ENCODE results near the gene HLA-E. TPM values are rescaled to one million over a fixed set of nuclear protein-coding genes. Genes with fewer than 3 reads are reported as not detected.
"Not testable (repeated sequence)": the region's sequence is repeated elsewhere in the genome, so short reads cannot be mapped to it uniquely, and the experiment has no call there.

HLA-E gene
- total RNA-seq, 4 donors from 2014 or later: 313 to 404 (median 383) TPM

DNA sequence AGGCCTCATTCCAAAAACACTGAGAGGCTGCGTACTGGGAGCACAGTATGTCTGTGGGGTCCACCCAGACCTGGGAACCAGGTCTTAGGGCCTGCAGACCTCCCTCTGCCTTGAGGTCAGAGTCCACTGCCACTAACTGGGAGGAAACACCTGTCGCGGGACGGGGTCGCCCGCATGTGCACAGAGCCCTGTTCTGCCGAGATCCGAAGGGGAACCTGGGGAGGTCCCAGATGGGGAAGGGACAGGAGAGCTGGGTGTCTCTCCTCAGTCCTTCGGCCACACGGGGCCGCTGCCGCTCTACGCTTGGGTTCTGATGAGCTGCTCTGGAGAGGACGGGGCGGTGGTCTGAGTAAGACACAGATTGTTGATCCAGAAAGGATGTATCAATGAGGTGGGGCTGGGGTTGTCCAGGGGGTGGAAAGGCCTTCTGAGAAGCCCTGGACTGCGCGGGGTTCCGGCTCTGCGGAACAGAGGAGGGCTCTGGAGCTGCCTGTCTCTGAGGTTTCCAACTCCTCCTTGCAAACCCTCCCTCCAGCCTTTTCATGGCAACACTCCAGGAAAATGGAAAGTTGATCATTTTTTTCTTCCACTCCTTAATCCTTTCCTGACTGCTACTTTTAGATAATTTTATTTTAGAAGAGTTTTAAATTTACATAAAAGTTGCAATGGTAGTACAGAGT, 7.2 kb upstream of the HLA-E start:
- H3K4me3 ChIP-seq, H3K36me3 ChIP-seq, H3K27me3 ChIP-seq, H3K4me1 ChIP-seq, H3K27ac ChIP-seq, H3K9me3 ChIP-seq: not testable (repeated sequence)
- TF ChIP-seq, protein P1, sequence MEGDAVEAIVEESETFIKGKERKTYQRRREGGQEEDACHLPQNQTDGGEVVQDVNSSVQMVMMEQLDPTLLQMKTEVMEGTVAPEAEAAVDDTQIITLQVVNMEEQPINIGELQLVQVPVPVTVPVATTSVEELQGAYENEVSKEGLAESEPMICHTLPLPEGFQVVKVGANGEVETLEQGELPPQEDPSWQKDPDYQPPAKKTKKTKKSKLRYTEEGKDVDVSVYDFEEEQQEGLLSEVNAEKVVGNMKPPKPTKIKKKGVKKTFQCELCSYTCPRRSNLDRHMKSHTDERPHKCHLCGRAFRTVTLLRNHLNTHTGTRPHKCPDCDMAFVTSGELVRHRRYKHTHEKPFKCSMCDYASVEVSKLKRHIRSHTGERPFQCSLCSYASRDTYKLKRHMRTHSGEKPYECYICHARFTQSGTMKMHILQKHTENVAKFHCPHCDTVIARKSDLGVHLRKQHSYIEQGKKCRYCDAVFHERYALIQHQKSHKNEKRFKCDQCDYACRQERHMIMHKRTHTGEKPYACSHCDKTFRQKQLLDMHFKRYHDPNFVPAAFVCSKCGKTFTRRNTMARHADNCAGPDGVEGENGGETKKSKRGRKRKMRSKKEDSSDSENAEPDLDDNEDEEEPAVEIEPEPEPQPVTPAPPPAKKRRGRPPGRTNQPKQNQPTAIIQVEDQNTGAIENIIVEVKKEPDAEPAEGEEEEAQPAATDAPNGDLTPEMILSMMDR (IDR thresholded peaks at IDR 0.05): peak; percentile 50 to 86 (median 81)
- DNase-seq: peak; percentile 81 to 92 (median 84)

DNA sequence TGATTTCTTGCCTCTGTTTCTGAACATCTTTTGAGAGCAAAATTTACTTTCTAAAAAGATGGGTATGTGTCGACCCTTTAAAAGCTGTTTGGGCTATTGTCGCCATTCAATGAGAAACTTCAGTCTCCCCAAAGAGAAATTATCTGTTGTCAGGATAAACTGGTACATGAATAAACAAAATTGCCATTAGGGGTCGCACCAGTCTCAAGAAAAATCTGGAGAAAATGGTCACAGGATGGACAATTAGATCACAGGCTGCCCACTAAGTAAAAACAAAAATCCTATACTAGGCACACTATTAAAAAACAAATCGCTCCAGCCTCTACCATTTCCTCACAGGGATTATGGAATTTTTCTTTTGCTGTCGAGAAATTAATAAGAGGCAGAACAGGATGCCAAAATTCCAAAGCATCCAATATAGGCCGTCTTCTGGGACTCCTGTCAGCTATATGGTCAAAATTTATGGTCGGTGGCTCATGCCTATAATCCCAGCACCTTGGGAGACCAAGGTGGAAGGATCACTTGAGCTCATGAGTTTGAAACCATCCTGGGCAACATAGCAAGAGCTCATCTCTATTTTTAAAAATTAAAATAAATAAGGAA, 5.5 kb upstream of the HLA-E start:
- Histone ChIP-seq H3K4me3 (no peak overlapping the region), H3K4me1 (peaks cover 0 to 5% (median under 1%) of the 10 kb centered on the region in 4 donors), H3K36me3 (no peaks in the 10 kb centered on the region), H3K9me3 (no peaks in the 10 kb centered on the region), H3K27ac (no peak overlapping the region), H3K27me3 (peaks cover 0 to 6% of the 10 kb centered on the region in 2 donors)
- peak in 1 of 3 donors; percentile 74 for DNase-seq
- no peak for TF ChIP-seq POLR2A (IDR thresholded peaks at IDR 0.05)
- TF ChIP-seq, protein P1 (IDR thresholded peaks at IDR 0.05): peak in 5 of 6 experiments; percentile 61 to 88 (median 77)

DNA sequence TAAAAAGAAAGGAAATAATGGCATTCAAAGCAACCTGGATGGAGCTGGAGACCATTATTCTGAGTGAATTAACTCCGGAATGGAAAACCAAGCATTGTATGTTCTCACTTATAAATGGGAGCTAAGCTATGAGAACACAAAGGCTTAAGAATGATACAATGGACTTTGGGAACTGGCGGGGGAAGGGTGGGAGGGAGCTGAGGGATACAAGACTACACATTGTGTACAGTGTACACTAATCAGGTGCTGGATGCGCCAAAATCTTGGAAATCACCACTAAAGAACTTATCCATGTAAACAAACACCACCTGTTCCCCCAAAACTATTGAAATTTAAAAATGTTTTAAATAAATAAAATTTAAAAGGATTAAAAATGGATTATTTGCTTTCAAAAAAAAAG, 4.1 kb upstream of the HLA-E start:
- peaks cover 0 to 6% of the 10 kb centered on the region in 2 donors for H3K27me3 ChIP-seq
- H3K36me3 ChIP-seq: peaks cover 0 to 1% (median 0%) of the 10 kb centered on the region in 3 donors
- TF ChIP-seq, protein P1 (IDR thresholded peaks at IDR 0.05): no peak
- H3K9me3 ChIP-seq: no peaks in the 10 kb centered on the region
- H3K4me3 ChIP-seq: no peak overlapping the region
- peaks cover 0 to 5% (median 2%) of the 10 kb centered on the region in 4 donors for H3K4me1 ChIP-seq
- no peak overlapping the region for H3K27ac ChIP-seq
- DNase-seq: no peak

DNA sequence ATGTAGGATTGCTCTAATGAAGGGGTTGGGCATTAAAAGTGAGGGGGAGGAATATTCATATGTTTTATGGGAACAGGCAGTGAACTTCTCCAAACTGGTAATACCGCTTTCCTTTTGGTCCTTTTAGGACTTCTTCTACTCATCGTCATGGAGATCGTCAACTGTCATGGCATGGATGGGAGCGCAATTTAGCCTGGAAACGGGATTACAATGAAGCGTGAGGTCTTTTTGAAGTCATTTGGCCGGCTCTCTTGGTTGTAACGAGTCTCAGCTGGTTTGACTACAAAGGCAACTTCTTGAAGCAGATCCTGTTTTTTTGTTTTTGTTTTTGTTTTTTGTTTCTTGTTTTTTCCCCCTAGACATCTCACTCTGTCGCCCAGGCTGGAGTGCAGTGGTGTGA, 1.4 kb upstream of the HLA-E start:
- Histone ChIP-seq H3K4me1 (peaks cover 0 to 21% (median 18%) of the 10 kb centered on the region in 4 donors), H3K27me3 (no peaks in the 10 kb centered on the region), H3K4me3 (no peak overlapping the region)

DNA sequence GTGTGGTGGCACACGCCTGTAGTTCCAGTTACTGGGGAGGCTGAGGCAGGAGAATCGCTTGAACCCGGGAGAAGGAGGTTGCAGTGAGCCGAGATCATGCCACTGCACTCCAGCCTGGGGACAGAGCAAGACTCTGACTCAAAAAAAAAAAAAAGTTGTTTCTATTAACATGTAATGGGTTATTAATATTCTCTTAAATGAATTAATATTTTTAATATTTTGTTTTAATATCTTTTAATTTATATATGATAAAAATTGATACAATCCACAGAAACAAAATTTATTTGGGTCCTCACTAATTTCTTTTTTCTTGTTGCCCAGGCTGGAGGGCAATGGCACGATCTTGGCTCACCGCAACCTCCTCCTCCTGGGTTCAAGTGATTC, 620 bp upstream of the HLA-E start:
- Histone ChIP-seq H3K4me3 (peak overlapping the region; percentile 83 to 100 (median 98)), H3K27ac (peak overlapping the region; percentile 97 to 100 (median 100)), H3K36me3 (peaks cover 0 to 36% (median 4%) of the 10 kb centered on the region in 3 donors), H3K4me1 (peaks cover 0 to 26% (median 21%) of the 10 kb centered on the region in 4 donors)
- not testable (repeated sequence) for DNase-seq, H3K9me3 ChIP-seq, H3K27me3 ChIP-seq

More for the DNA sequence above, 1.4 kb upstream of the HLA-E start:
- Histone ChIP-seq H3K27ac (no peak overlapping the region), H3K36me3 (peaks cover 0 to 28% (median 1%) of the 10 kb centered on the region in 3 donors), H3K9me3 (no peaks in the 10 kb centered on the region)
- no peak for TF ChIP-seq POLR2A (IDR thresholded peaks at IDR 0.05)
- TF ChIP-seq, protein P1 (IDR thresholded peaks at IDR 0.05): no peak
- no peak for DNase-seq
